GM23338 (cell line): ENCODE measurements around the gene RRM1. TPM values are rescaled to one million over a fixed set of nuclear protein-coding genes. Genes with fewer than 3 reads are reported as not detected.

Source experiments
- ATAC-seq: fragments of 200-7000 bp; cut with Tn5 transposase; 3 replicates; pipeline ENCODE4 v1.9.1; 2020
- DNase-seq: peaks from one replicate; pipeline ENCODE4 v3.0.0-alpha.2; 2015; ENCODE audit warnings: low spot score
- H2AFZ ChIP-seq: fragments of 200-600 bp; sonication (generic); 2 replicates; pipeline ENCODE4 v1.8.0; 2016; ENCODE audit warnings: antibody characterized with exemption, mild to moderate bottlenecking, moderate library complexity
- H3F3A ChIP-seq: fragments of 200-600 bp; sonication (generic); replicated peaks from 2 replicates; pipeline ENCODE4 v1.8.0; 2017; ENCODE audit warnings: antibody characterized with exemption, mixed run types, low read depth
- H3K27ac ChIP-seq: fragments of 200-600 bp; sonication (generic); 2 replicates; pipeline ENCODE4 v1.6.1; 2016; ENCODE audit warnings: low read depth
- H3K27me3 ChIP-seq: fragments of 200-600 bp; sonication (generic); 2 replicates; pipeline ENCODE4 v1.8.0; 2016; ENCODE audit warnings: mild to moderate bottlenecking, mixed run types, moderate library complexity; ENCODE audit not compliant: insufficient read depth
- H3K36me3 ChIP-seq: fragments of 200-600 bp; sonication (generic); 2 replicates; pipeline ENCODE4 v1.8.0; 2016; ENCODE audit warnings: mild to moderate bottlenecking; ENCODE audit not compliant: insufficient read depth
- H3K4me1 ChIP-seq: fragments of 200-600 bp; sonication (generic); 2 replicates; pipeline ENCODE4 v1.8.0; 2016; ENCODE audit warnings: mild to moderate bottlenecking, moderate library complexity; ENCODE audit not compliant: insufficient read depth
- H3K4me2 ChIP-seq: fragments of 200-600 bp; sonication (generic); 2 replicates; pipeline ENCODE4 v1.7.1; 2017; ENCODE audit warnings: mixed run types
- H3K4me3 ChIP-seq: fragments of 200-600 bp; sonication (generic); 2 replicates; pipeline ENCODE4 v1.6.1; 2016; ENCODE audit warnings: mixed run types
- H3K79me2 ChIP-seq: fragments of 200-600 bp; sonication (generic); replicated peaks from 2 replicates; pipeline ENCODE4 v1.8.0; 2017; ENCODE audit warnings: mild to moderate bottlenecking; ENCODE audit not compliant: insufficient read depth
- H3K9me2 ChIP-seq: fragments of 200-600 bp; sonication (generic); 2 replicates; pipeline ENCODE4 v1.8.0; 2017; ENCODE audit not compliant: insufficient read depth
- H4K20me1 ChIP-seq: fragments of 200-600 bp; sonication (generic); replicated peaks from 2 replicates; pipeline ENCODE4 v1.8.0; 2017; ENCODE audit warnings: mild to moderate bottlenecking; ENCODE audit not compliant: insufficient read depth
- H3K27ac Mint-ChIP-seq: 2 replicates; pipeline ENCODE4 v1.8.0; 2020; ENCODE audit warnings: inconsistent platforms, mild to moderate bottlenecking, moderate library complexity, mixed read lengths
- H3K27me3 Mint-ChIP-seq: 3 replicates; pipeline ENCODE4 v1.8.0; 2022; ENCODE audit warnings: low read depth, mild to moderate bottlenecking, moderate library complexity, mixed read lengths, inconsistent platforms; ENCODE audit not compliant: insufficient read depth, poor library complexity
- H3K36me3 Mint-ChIP-seq: 3 replicates; pipeline ENCODE4 v1.8.0; 2021; ENCODE audit warnings: low read depth, mild to moderate bottlenecking, inconsistent platforms, moderate library complexity, mixed read lengths
- H3K4me1 Mint-ChIP-seq: 3 replicates; pipeline ENCODE4 v1.8.0; 2020; ENCODE audit warnings: mild to moderate bottlenecking, inconsistent platforms, mixed read lengths
- H3K4me3 Mint-ChIP-seq: 3 replicates; pipeline ENCODE4 v1.8.0; 2021; ENCODE audit warnings: moderate library complexity, mild to moderate bottlenecking, inconsistent platforms, mixed read lengths
- H3K9me3 Mint-ChIP-seq: 3 replicates; pipeline ENCODE4 v1.8.0; 2020; ENCODE audit warnings: moderate library complexity, mild to moderate bottlenecking, inconsistent platforms, mixed read lengths
- CREB1 ChIP-seq: fragments of 250-450 bp; sonication (Bioruptor Pico); IDR thresholded peaks from 2 replicates; pipeline ENCODE4 v1.5.0; 2020; ENCODE audit warnings: low read depth, mild to moderate bottlenecking, moderate library complexity
- EZH2 ChIP-seq: fragments of 200-600 bp; sonication (generic); IDR thresholded peaks from one replicate; pipeline ENCODE4 v1.8.0; 2017; ENCODE audit warnings: antibody characterized with exemption, mild to moderate bottlenecking, low read depth; ENCODE audit not compliant: unreplicated experiment
- EZH2phosphoT487 ChIP-seq: fragments of 200-600 bp; sonication (generic); IDR thresholded peaks from one replicate; pipeline ENCODE4 v1.8.1; 2018; ENCODE audit warnings: antibody characterized with exemption; ENCODE audit not compliant: unreplicated experiment
- JUNB ChIP-seq: IDR thresholded peaks from one replicate; pipeline ENCODE4 v1.6.1; 2016; ENCODE audit warnings: antibody characterized with exemption; ENCODE audit not compliant: unreplicated experiment
- NANOG ChIP-seq: IDR thresholded peaks from 2 replicates; pipeline ENCODE4 v1.6.1; 2016; ENCODE audit warnings: antibody characterized with exemption, borderline replicate concordance
- POLR2AphosphoS5 ChIP-seq: IDR thresholded peaks from 2 replicates; pipeline ENCODE4 v1.6.1; 2016; ENCODE audit warnings: antibody characterized with exemption, low read depth
- STAT1 ChIP-seq: IDR thresholded peaks from one replicate; pipeline ENCODE4 v1.6.1; 2016; ENCODE audit warnings: antibody characterized with exemption; ENCODE audit not compliant: unreplicated experiment
- ZNF114 ChIP-seq: fragments of 250-450 bp; sonication (Bioruptor Pico); IDR thresholded peaks from 2 replicates; pipeline ENCODE4 v1.5.0; 2020; ENCODE audit warnings: mild to moderate bottlenecking, moderate library complexity
- ZNF331 ChIP-seq: fragments of 250-450 bp; sonication (Bioruptor Pico); IDR thresholded peaks from 2 replicates; pipeline ENCODE4 v1.5.0; 2020; ENCODE audit warnings: low read depth, mild to moderate bottlenecking, moderate library complexity
- polyA plus RNA-seq: library from polyadenylated mRNA; unstranded; fragments of >200 nt; fragmentation: Nextera tagmentation; extraction: Ambion mirVana; gene quantifications from 2 replicates; pipeline ENCODE4 v1.2.1, GENCODE V29; 2016
- total RNA-seq: library from RNA; depleted of rRNA; stranded (reverse); fragments of >200 nt; shearing (Covaris generic); gene quantifications from 2 replicates; pipeline ENCODE4 v1.2.3, GENCODE V29; 2014
- TF ChIP-seq, protein P1 (sequence below), 2 experiments: fragments of 200-600 bp in 1 of 2; sonication (generic) in 1 of 2; conservative IDR thresholded peaks; 2 replicates each; pipeline versions ENCODE4 v1.5.1 to v1.6.1; 2016 to 2017; ENCODE audit warnings: antibody characterized with exemption in 2 of 2, low read depth in 2 of 2, mild to moderate bottlenecking in 2 of 2, moderate library complexity in 1 of 2
- TF ChIP-seq, protein P2 (sequence below): IDR thresholded peaks from 2 replicates; pipeline ENCODE4 v1.6.1; 2016; ENCODE audit warnings: antibody characterized with exemption
- TF ChIP-seq, protein P3 (sequence below): fragments of 250-450 bp; sonication (Bioruptor Pico); IDR thresholded peaks from 2 replicates; pipeline ENCODE4 v1.5.0; 2020; ENCODE audit warnings: mild to moderate bottlenecking, moderate library complexity
- TF ChIP-seq, protein P4 (sequence below): IDR thresholded peaks from one replicate; pipeline ENCODE4 v1.6.1; 2018; ENCODE audit warnings: antibody characterized with exemption; ENCODE audit not compliant: unreplicated experiment

RRM1 gene
- total and polyA plus RNA-seq, 2 experiments from 2014 or later: 47.3 to 96.8 TPM

DNA sequence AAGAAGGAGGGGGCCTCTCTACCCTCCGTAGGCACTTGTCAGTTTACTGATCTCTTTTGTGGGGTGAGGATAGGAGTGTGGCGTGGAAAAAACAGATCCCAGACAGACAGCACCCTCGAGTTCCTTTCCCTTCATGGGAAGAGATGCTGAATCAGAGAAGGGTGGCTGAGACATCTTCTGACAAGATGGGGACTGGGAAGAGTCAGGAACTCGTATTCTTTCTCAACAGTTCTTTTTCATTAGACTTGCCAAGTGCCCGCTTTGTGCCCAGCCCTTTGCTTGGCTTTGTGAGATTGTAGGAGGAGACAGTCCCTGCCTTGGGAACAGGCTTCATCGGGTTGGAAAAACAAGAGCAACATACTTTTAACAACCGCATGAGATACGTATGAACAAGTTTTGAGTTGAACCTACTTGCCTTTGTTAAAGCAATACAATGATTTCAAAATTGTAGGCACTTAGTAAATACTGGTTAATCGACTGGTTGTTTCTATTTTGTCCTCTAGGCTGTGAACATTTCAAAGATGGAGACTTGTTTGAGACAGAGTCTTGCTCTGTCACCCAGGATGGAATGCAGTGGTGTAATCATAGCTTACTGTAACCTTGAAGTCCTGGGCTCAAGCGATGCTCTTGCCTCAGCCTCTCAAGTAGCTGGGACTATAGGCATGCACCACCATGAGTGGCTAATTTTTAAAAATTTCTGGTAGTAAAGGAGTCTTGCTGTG is 1.1 kb downstream of the RRM1 start:
- peak overlapping the region; percentile 95 for H3K27ac Mint-ChIP-seq
- H3K9me2 ChIP-seq: no peaks in the 10 kb centered on the region
- H3K4me1 Mint-ChIP-seq: peaks cover 22% of the 10 kb centered on the region
- H3K36me3 ChIP-seq: no peaks in the 10 kb centered on the region
- H3K4me1 ChIP-seq: peaks cover 15% of the 10 kb centered on the region
- ATAC-seq: no peak
- TF ChIP-seq, protein P1, sequence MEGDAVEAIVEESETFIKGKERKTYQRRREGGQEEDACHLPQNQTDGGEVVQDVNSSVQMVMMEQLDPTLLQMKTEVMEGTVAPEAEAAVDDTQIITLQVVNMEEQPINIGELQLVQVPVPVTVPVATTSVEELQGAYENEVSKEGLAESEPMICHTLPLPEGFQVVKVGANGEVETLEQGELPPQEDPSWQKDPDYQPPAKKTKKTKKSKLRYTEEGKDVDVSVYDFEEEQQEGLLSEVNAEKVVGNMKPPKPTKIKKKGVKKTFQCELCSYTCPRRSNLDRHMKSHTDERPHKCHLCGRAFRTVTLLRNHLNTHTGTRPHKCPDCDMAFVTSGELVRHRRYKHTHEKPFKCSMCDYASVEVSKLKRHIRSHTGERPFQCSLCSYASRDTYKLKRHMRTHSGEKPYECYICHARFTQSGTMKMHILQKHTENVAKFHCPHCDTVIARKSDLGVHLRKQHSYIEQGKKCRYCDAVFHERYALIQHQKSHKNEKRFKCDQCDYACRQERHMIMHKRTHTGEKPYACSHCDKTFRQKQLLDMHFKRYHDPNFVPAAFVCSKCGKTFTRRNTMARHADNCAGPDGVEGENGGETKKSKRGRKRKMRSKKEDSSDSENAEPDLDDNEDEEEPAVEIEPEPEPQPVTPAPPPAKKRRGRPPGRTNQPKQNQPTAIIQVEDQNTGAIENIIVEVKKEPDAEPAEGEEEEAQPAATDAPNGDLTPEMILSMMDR (conservative IDR thresholded peaks at IDR 0.05; ENCODE audit: low read depth in 2 of 2): no peak
- TF ChIP-seq EZH2phosphoT487 (no peak), ZNF331 (CRISPR knock-in tag) (no peak), EZH2 (no peak), ZNF114 (CRISPR knock-in tag) (no peak), STAT1 (no peak), JUNB (no peak), NANOG (no peak), CREB1 (CRISPR knock-in tag) (no peak), POLR2AphosphoS5 (no peak)
- TF ChIP-seq, protein P2, sequence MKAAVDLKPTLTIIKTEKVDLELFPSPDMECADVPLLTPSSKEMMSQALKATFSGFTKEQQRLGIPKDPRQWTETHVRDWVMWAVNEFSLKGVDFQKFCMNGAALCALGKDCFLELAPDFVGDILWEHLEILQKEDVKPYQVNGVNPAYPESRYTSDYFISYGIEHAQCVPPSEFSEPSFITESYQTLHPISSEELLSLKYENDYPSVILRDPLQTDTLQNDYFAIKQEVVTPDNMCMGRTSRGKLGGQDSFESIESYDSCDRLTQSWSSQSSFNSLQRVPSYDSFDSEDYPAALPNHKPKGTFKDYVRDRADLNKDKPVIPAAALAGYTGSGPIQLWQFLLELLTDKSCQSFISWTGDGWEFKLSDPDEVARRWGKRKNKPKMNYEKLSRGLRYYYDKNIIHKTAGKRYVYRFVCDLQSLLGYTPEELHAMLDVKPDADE: no peak
- TF ChIP-seq, protein P3, sequence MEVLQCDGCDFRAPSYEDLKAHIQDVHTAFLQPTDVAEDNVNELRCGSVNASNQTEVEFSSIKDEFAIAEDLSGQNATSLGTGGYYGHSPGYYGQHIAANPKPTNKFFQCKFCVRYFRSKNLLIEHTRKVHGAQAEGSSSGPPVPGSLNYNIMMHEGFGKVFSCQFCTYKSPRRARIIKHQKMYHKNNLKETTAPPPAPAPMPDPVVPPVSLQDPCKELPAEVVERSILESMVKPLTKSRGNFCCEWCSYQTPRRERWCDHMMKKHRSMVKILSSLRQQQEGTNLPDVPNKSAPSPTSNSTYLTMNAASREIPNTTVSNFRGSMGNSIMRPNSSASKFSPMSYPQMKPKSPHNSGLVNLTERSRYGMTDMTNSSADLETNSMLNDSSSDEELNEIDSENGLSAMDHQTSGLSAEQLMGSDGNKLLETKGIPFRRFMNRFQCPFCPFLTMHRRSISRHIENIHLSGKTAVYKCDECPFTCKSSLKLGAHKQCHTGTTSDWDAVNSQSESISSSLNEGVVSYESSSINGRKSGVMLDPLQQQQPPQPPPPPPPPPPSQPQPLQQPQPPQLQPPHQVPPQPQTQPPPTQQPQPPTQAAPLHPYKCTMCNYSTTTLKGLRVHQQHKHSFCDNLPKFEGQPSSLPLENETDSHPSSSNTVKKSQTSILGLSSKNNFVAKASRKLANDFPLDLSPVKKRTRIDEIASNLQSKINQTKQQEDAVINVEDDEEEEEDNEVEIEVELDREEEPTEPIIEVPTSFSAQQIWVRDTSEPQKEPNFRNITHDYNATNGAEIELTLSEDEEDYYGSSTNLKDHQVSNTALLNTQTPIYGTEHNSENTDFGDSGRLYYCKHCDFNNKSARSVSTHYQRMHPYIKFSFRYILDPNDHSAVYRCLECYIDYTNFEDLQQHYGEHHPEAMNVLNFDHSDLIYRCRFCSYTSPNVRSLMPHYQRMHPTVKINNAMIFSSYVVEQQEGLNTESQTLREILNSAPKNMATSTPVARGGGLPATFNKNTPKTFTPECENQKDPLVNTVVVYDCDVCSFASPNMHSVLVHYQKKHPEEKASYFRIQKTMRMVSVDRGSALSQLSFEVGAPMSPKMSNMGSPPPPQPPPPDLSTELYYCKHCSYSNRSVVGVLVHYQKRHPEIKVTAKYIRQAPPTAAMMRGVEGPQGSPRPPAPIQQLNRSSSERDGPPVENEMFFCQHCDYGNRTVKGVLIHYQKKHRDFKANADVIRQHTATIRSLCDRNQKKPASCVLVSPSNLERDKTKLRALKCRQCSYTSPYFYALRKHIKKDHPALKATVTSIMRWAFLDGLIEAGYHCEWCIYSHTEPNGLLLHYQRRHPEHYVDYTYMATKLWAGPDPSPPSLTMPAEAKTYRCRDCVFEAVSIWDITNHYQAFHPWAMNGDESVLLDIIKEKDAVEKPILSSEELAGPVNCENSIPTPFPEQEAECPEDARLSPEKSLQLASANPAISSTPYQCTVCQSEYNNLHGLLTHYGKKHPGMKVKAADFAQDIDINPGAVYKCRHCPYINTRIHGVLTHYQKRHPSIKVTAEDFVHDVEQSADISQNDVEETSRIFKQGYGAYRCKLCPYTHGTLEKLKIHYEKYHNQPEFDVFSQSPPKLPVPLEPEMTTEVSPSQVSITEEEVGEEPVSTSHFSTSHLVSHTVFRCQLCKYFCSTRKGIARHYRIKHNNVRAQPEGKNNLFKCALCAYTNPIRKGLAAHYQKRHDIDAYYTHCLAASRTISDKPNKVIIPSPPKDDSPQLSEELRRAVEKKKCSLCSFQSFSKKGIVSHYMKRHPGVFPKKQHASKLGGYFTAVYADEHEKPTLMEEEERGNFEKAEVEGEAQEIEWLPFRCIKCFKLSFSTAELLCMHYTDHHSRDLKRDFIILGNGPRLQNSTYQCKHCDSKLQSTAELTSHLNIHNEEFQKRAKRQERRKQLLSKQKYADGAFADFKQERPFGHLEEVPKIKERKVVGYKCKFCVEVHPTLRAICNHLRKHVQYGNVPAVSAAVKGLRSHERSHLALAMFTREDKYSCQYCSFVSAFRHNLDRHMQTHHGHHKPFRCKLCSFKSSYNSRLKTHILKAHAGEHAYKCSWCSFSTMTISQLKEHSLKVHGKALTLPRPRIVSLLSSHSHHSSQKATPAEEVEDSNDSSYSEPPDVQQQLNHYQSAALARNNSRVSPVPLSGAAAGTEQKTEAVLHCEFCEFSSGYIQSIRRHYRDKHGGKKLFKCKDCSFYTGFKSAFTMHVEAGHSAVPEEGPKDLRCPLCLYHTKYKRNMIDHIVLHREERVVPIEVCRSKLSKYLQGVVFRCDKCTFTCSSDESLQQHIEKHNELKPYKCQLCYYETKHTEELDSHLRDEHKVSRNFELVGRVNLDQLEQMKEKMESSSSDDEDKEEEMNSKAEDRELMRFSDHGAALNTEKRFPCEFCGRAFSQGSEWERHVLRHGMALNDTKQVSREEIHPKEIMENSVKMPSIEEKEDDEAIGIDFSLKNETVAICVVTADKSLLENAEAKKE: no peak
- TF ChIP-seq, protein P4, sequence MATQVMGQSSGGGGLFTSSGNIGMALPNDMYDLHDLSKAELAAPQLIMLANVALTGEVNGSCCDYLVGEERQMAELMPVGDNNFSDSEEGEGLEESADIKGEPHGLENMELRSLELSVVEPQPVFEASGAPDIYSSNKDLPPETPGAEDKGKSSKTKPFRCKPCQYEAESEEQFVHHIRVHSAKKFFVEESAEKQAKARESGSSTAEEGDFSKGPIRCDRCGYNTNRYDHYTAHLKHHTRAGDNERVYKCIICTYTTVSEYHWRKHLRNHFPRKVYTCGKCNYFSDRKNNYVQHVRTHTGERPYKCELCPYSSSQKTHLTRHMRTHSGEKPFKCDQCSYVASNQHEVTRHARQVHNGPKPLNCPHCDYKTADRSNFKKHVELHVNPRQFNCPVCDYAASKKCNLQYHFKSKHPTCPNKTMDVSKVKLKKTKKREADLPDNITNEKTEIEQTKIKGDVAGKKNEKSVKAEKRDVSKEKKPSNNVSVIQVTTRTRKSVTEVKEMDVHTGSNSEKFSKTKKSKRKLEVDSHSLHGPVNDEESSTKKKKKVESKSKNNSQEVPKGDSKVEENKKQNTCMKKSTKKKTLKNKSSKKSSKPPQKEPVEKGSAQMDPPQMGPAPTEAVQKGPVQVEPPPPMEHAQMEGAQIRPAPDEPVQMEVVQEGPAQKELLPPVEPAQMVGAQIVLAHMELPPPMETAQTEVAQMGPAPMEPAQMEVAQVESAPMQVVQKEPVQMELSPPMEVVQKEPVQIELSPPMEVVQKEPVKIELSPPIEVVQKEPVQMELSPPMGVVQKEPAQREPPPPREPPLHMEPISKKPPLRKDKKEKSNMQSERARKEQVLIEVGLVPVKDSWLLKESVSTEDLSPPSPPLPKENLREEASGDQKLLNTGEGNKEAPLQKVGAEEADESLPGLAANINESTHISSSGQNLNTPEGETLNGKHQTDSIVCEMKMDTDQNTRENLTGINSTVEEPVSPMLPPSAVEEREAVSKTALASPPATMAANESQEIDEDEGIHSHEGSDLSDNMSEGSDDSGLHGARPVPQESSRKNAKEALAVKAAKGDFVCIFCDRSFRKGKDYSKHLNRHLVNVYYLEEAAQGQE: no peak
- H3K27me3 Mint-ChIP-seq: peaks cover 2% of the 10 kb centered on the region
- no peaks in the 10 kb centered on the region for H3F3A ChIP-seq
- H4K20me1 ChIP-seq: peaks cover 3% of the 10 kb centered on the region; the same call in 1 of the 2 replicates
- no peak for DNase-seq
- H3K79me2 ChIP-seq: peaks cover 50% of the 10 kb centered on the region
- H2AFZ ChIP-seq: peak overlapping the region; percentile 88; the same call in 1 of the 2 replicates
- no peak overlapping the region for H3K27ac ChIP-seq
- H3K27me3 ChIP-seq: no peaks in the 10 kb centered on the region
- H3K4me3 ChIP-seq: peak overlapping the region; percentile 98
- H3K4me3 Mint-ChIP-seq: peak overlapping the region; percentile 98
- H3K36me3 Mint-ChIP-seq: no peaks in the 10 kb centered on the region
- H3K9me3 Mint-ChIP-seq: no peaks in the 10 kb centered on the region
- peak overlapping the region; percentile 93 for H3K4me2 ChIP-seq
